DOHH2 (cell line): ENCODE measurements around the gene NSL1.
"Not testable (repeated sequence)": the region's sequence is repeated elsewhere in the genome, so short reads cannot be mapped to it uniquely, and the experiment has no call there.

Source experiments
- H3F3A ChIP-seq: fragments of 200-600 bp; sonication (generic), shearing (Covaris generic); 2 replicates; pipeline ENCODE4 v1.6.0; 2016; ENCODE audit warnings: antibody characterized with exemption, mild to moderate bottlenecking; ENCODE audit not compliant: control insufficient read depth, insufficient read depth
- H3K27ac ChIP-seq: fragments of 200-600 bp; sonication (generic); 2 replicates; pipeline ENCODE4 v1.5.1; 2014; ENCODE audit warnings: low read depth, mild to moderate bottlenecking, low read length, moderate library complexity
- H3K27me3 ChIP-seq: fragments of 200-600 bp; sonication (generic); 2 replicates; pipeline ENCODE4 v1.6.1; 2014; ENCODE audit warnings: mild to moderate bottlenecking, low read length, mixed read lengths; ENCODE audit not compliant: control insufficient read depth
- H3K36me3 ChIP-seq: fragments of 200-600 bp; sonication (generic); 2 replicates; pipeline ENCODE4 v1.6.1; 2014; ENCODE audit warnings: mild to moderate bottlenecking, low read length, moderate library complexity, mixed read lengths; ENCODE audit not compliant: control insufficient read depth
- H3K4me1 ChIP-seq: fragments of 200-600 bp; sonication (generic); 2 replicates; pipeline ENCODE4 v1.6.1; 2014; ENCODE audit warnings: mild to moderate bottlenecking, low read length, mixed read lengths; ENCODE audit not compliant: control insufficient read depth
- H3K4me2 ChIP-seq: fragments of 200-600 bp; sonication (generic); 2 replicates; pipeline ENCODE4 v1.6.0; 2014; ENCODE audit warnings: mild to moderate bottlenecking, low read length, moderate library complexity
- H3K4me3 ChIP-seq: fragments of 200-600 bp; sonication (generic); 2 replicates; pipeline ENCODE4 v1.5.1; 2014; ENCODE audit warnings: mild to moderate bottlenecking, low read length, mixed read lengths
- H3K79me2 ChIP-seq: fragments of 200-600 bp; sonication (generic); 2 replicates; pipeline ENCODE4 v1.6.1; 2014; ENCODE audit warnings: mild to moderate bottlenecking, low read length, mixed read lengths; ENCODE audit not compliant: control insufficient read depth
- H3K9me2 ChIP-seq: fragments of 200-600 bp; sonication (generic); replicated peaks from 2 replicates; pipeline ENCODE4 v1.6.1; 2014; ENCODE audit warnings: mild to moderate bottlenecking, low read length, mixed read lengths; ENCODE audit not compliant: control insufficient read depth
- H3K9me3 ChIP-seq: fragments of 200-600 bp; sonication (generic); 2 replicates; pipeline ENCODE4 v1.6.1; 2014; ENCODE audit warnings: antibody characterized with exemption, low read length, mixed read lengths; ENCODE audit not compliant: control insufficient read depth, insufficient read depth
- H4K20me1 ChIP-seq: fragments of 200-600 bp; sonication (generic); 2 replicates; pipeline ENCODE4 v1.6.0; 2014; ENCODE audit warnings: low read depth, mild to moderate bottlenecking, antibody characterized with exemption, low read length, moderate library complexity; ENCODE audit not compliant: control insufficient read depth, insufficient read depth
- CTCF ChIP-seq: fragments of 200-600 bp; sonication (generic); IDR thresholded peaks from one replicate; pipeline ENCODE4 v1.5.1; 2014; ENCODE audit warnings: antibody characterized with exemption, mild to moderate bottlenecking, low read depth, low read length; ENCODE audit not compliant: poor library complexity, severe bottlenecking
- EZH2phosphoT487 ChIP-seq: fragments of 200-600 bp; sonication (generic); IDR thresholded peaks from 2 replicates; pipeline ENCODE4 v1.6.1; 2017; ENCODE audit warnings: borderline replicate concordance, mild to moderate bottlenecking, antibody characterized with exemption, low read length, moderate library complexity, mixed read lengths

Gene NSL1

GRCh38 chr1:212769459-212770167 is 22.0 kb downstream of the NSL1 start:
- Histone ChIP-seq H3K9me3 (no peaks in the 10 kb centered on the region), H4K20me1 (no peaks in the 10 kb centered on the region), H3K36me3 (peaks cover 17% of the 10 kb centered on the region), H3K4me2 (no peak overlapping the region), H3K4me3 (no peak overlapping the region), H3K79me2 (peaks cover 46% of the 10 kb centered on the region), H3F3A (no peaks in the 10 kb centered on the region), H3K9me2 (no peaks in the 10 kb centered on the region), H3K27me3 (no peaks in the 10 kb centered on the region), H3K27ac (no peak overlapping the region), H3K4me1 (no peaks in the 10 kb centered on the region)
- TF ChIP-seq CTCF: no peak
- TF ChIP-seq EZH2phosphoT487: no peak

- not testable (repeated sequence) for H3K4me1 ChIP-seq, H3K27ac ChIP-seq, H3K36me3 ChIP-seq, H3F3A ChIP-seq, H4K20me1 ChIP-seq, H3K4me2 ChIP-seq, H3K4me3 ChIP-seq, H3K9me2 ChIP-seq, H3K27me3 ChIP-seq, H3K9me3 ChIP-seq
- H3K79me2 ChIP-seq: peaks cover 45% of the 10 kb centered on the region
Observed at GRCh38 chr1:212766825-212767224, 24.8 kb downstream of the NSL1 start.

- not testable (repeated sequence) for H3K9me3 ChIP-seq, H3K4me1 ChIP-seq, H3K4me2 ChIP-seq, H3F3A ChIP-seq, H3K27me3 ChIP-seq, H3K27ac ChIP-seq, H4K20me1 ChIP-seq, H3K36me3 ChIP-seq, H3K4me3 ChIP-seq, H3K9me2 ChIP-seq
- H3K79me2 ChIP-seq: peaks cover 47% of the 10 kb centered on the region
Observed at GRCh38 chr1:212764718-212765281, 26.8 kb downstream of the NSL1 start.

GRCh38 chr1:212762839-212763238 is 28.7 kb downstream of the NSL1 start:
- Histone ChIP-seq H3K27ac (no peak overlapping the region), H3F3A (no peaks in the 10 kb centered on the region), H4K20me1 (no peaks in the 10 kb centered on the region; the same call in 1 of the 2 replicates), H3K9me2 (no peaks in the 10 kb centered on the region), H3K36me3 (peaks cover 5% of the 10 kb centered on the region), H3K79me2 (peaks cover 41% of the 10 kb centered on the region), H3K4me1 (no peaks in the 10 kb centered on the region), H3K4me2 (no peak overlapping the region), H3K9me3 (no peaks in the 10 kb centered on the region), H3K4me3 (no peak overlapping the region), H3K27me3 (no peaks in the 10 kb centered on the region)
- no peak for TF ChIP-seq EZH2phosphoT487
- TF ChIP-seq CTCF: no peak
